G401.6 (cell line): ENCODE measurements around the gene SNX24.
A peak's percentile ranks its signal among the peaks of the same experiment; 100 is the strongest.

ENCODE experiments used
- FAIRE-seq: peaks from 2 replicates; lab custom pipeline; 2012; peaks lifted over from hg19 to GRCh38; lab: Jason Lieb, UNC

The SNX24 gene

GRCh38 chr5:122921826-122922225 is 76.4 kb downstream of the SNX24 start:
- FAIRE-seq: no peak

GRCh38 chr5:122924203-122924602 is 78.8 kb downstream of the SNX24 start:
- FAIRE-seq: no peak

GRCh38 chr5:122924719-122925395 is 79.4 kb downstream of the SNX24 start:
- no peak for FAIRE-seq

- FAIRE-seq: no peak
Observed at GRCh38 chr5:122929001-122929400, 83.6 kb downstream of the SNX24 start.

GRCh38 chr5:122929980-122930379 is 84.6 kb downstream of the SNX24 start:
- no peak for FAIRE-seq

- no peak for FAIRE-seq
Observed at GRCh38 chr5:122933956-122934355, 88.5 kb downstream of the SNX24 start.

GRCh38 chr5:122936088-122936487 is 90.7 kb downstream of the SNX24 start:
- no peak for FAIRE-seq

- no peak for FAIRE-seq
Observed at GRCh38 chr5:122937914-122938313, 92.5 kb downstream of the SNX24 start.

GRCh38 chr5:122940890-122941289 is 95.5 kb downstream of the SNX24 start:
- no peak for FAIRE-seq

- no peak for FAIRE-seq
Observed at GRCh38 chr5:122941737-122942136, 96.3 kb downstream of the SNX24 start.

- FAIRE-seq: no peak
Observed at GRCh38 chr5:122942164-122942914, 96.9 kb downstream of the SNX24 start.

GRCh38 chr5:122943050-122943698 is 97.8 kb downstream of the SNX24 start:
- no peak for FAIRE-seq

- no peak for FAIRE-seq
Observed at GRCh38 chr5:122944051-122944450, 98.6 kb downstream of the SNX24 start.

- no peak for FAIRE-seq
Observed at GRCh38 chr5:122947372-122947771, 102.0 kb downstream of the SNX24 start.

- FAIRE-seq: no peak
Observed at GRCh38 chr5:122947772-122948171, 102.4 kb downstream of the SNX24 start.

GRCh38 chr5:122948319-122948718 is 102.9 kb downstream of the SNX24 start:
- no peak for FAIRE-seq

- no peak for FAIRE-seq
Observed at GRCh38 chr5:122951658-122952057, 106.2 kb downstream of the SNX24 start.

- no peak for FAIRE-seq
Observed at GRCh38 chr5:122954719-122955118, 109.3 kb downstream of the SNX24 start.

GRCh38 chr5:122957457-122957856 is 112.0 kb downstream of the SNX24 start:
- peak; percentile 41 for FAIRE-seq

- no peak for FAIRE-seq
Observed at GRCh38 chr5:122959740-122960445, 114.5 kb downstream of the SNX24 start.

- no peak for FAIRE-seq
Observed at GRCh38 chr5:122963305-122963704, 117.9 kb downstream of the SNX24 start.

- no peak for FAIRE-seq
Observed at GRCh38 chr5:122965111-122965510, 119.7 kb downstream of the SNX24 start.

GRCh38 chr5:122967085-122967484 is 121.7 kb downstream of the SNX24 start:
- no peak for FAIRE-seq
